Bronchial epithelial cell (primary cell): ENCODE measurements around the gene P2RX2. TPM values are rescaled to one million over a fixed set of nuclear protein-coding genes. Genes with fewer than 3 reads are reported as not detected.

Source experiments
- DNase-seq: peaks from one replicate; pipeline ENCODE4 v3.0.0-alpha.2; 2010; ENCODE audit warnings: low read depth
- FAIRE-seq: peaks from 2 replicates; lab custom pipeline; 2011; peaks lifted over from hg19 to GRCh38; lab: Jason Lieb, UNC
- H3K27me3 ChIP-seq: 2 replicates; pipeline ENCODE4 v1.5.1; 2011; ENCODE audit warnings: low read length; ENCODE audit not compliant: control insufficient read depth, insufficient read depth
- H3K36me3 ChIP-seq: 2 replicates; pipeline ENCODE4 v1.5.1; 2011; ENCODE audit warnings: low read length; ENCODE audit not compliant: control insufficient read depth, insufficient read depth
- H3K4me3 ChIP-seq: 2 replicates; pipeline ENCODE4 v1.5.1; 2011; ENCODE audit warnings: mild to moderate bottlenecking, low read depth, low read length, control low read depth
- CTCF ChIP-seq: IDR thresholded peaks from 2 replicates; pipeline ENCODE4 v1.5.1; 2011; ENCODE audit warnings: mild to moderate bottlenecking, moderate library complexity, low read length, control low read depth, inconsistent platforms; ENCODE audit not compliant: insufficient read depth, severe bottlenecking
- total RNA-seq: library from RNA; depleted of rRNA; stranded (reverse); fragments of >200 nt; gene quantifications from 2 replicates; pipeline ENCODE4 v1.2.1, GENCODE V29; 2014

P2RX2 gene
- total RNA-seq, 1 donor from 2014 or later = not detected

- FAIRE-seq (no peak), DNase-seq (no peak)
- TF ChIP-seq CTCF = no peak
- Histone ChIP-seq H3K36me3 (peaks cover 3% of the 10 kb centered on the region), H3K27me3 (peaks cover 5% of the 10 kb centered on the region), H3K4me3 (no peak overlapping the region)
Observed at GRCh38 chr12:132624186-132624855, 5.7 kb downstream of the P2RX2 start.

GRCh38 chr12:132624910-132625630, 6.5 kb downstream of the P2RX2 start:
- no peak for TF ChIP-seq CTCF
- Histone ChIP-seq H3K36me3 (peaks cover 3% of the 10 kb centered on the region), H3K4me3 (no peak overlapping the region), H3K27me3 (peaks cover 1% of the 10 kb centered on the region)
- DNase-seq (no peak), FAIRE-seq (no peak)

GRCh38 chr12:132625731-132626430, 7.3 kb downstream of the P2RX2 start:
- H3K36me3 ChIP-seq = peaks cover 3% of the 10 kb centered on the region
- TF ChIP-seq CTCF = no peak
- H3K27me3 ChIP-seq = no peaks in the 10 kb centered on the region
- FAIRE-seq (no peak), DNase-seq (no peak)
- H3K4me3 ChIP-seq = no peak overlapping the region

GRCh38 chr12:132629330-132629729, 10.8 kb downstream of the P2RX2 start:
- DNase-seq (no peak), FAIRE-seq (no peak)
- TF ChIP-seq CTCF = no peak
- no peaks in the 10 kb centered on the region for H3K27me3 ChIP-seq
- H3K36me3 ChIP-seq = peaks cover 3% of the 10 kb centered on the region
- H3K4me3 ChIP-seq = no peak overlapping the region

- FAIRE-seq (no peak), DNase-seq (no peak)
- Histone ChIP-seq H3K27me3 (no peaks in the 10 kb centered on the region), H3K36me3 (peaks cover 3% of the 10 kb centered on the region), H3K4me3 (no peak overlapping the region)
- TF ChIP-seq CTCF = no peak
Observed at GRCh38 chr12:132630672-132631071, 12.1 kb downstream of the P2RX2 start.
